ENCODE data around the gene TBC1D14. TPM values are rescaled to one million over a fixed set of nuclear protein-coding genes. Genes with fewer than 3 reads are reported as not detected.
A peak's percentile ranks its signal among the peaks of the same experiment; 100 is the strongest.

Gene TBC1D14
- total and polyA plus RNA-seq, 11 donors: 9.8 to 51.0 (median 34.3) TPM

- 88 to 91% (median 90%) methylated on average over 16 of the region's 16 CpGs for WGBS, 4 donors
- DNase-seq (no peak), ATAC-seq (no peak)
- H3K27me3 ChIP-seq: no peaks in the 10 kb centered on the region
- no peak for TF ChIP-seq CTCF (IDR thresholded peaks at IDR 0.05)
- H3K27ac ChIP-seq: no peak overlapping the region
- H3K4me1 ChIP-seq: peaks cover 0 to 19% (median 14%) of the 10 kb centered on the region in 12 donors
- H3K36me3 ChIP-seq: peaks cover 0 to 76% (median 64%) of the 10 kb centered on the region in 9 donors
- H3K4me3 ChIP-seq: no peak overlapping the region
- intact Hi-C loops (cut with DNase I): no loop called here
- H3K9me3 ChIP-seq: no peaks in the 10 kb centered on the region
These were observed 27.7 kb upstream of the TBC1D14 start for GRCh38 chr4:6881908-6882307.

GRCh38 chr4:6884341-6884870 lies 25.2 kb upstream of the TBC1D14 start:
- ATAC-seq: no peak
- peaks cover 0 to 35% (median 16%) of the 10 kb centered on the region in 12 donors for H3K4me1 ChIP-seq
- H3K27me3 ChIP-seq: no peaks in the 10 kb centered on the region
- H3K27ac ChIP-seq: no peak overlapping the region
- no peak for DNase-seq
- peaks cover 0 to 51% (median 39%) of the 10 kb centered on the region in 9 donors for H3K36me3 ChIP-seq
- H3K9me3 ChIP-seq: no peaks in the 10 kb centered on the region
- no peak overlapping the region for H3K4me3 ChIP-seq
- WGBS, 4 donors: 56 to 75% (median 64%) methylated on average over 3 of the region's 3 CpGs
- intact Hi-C loops (cut with DNase I): no loop called here
- TF ChIP-seq CTCF (IDR thresholded peaks at IDR 0.05): no peak
- TF ChIP-seq POLR2A (IDR thresholded peaks at IDR 0.05): no peak

DNA sequence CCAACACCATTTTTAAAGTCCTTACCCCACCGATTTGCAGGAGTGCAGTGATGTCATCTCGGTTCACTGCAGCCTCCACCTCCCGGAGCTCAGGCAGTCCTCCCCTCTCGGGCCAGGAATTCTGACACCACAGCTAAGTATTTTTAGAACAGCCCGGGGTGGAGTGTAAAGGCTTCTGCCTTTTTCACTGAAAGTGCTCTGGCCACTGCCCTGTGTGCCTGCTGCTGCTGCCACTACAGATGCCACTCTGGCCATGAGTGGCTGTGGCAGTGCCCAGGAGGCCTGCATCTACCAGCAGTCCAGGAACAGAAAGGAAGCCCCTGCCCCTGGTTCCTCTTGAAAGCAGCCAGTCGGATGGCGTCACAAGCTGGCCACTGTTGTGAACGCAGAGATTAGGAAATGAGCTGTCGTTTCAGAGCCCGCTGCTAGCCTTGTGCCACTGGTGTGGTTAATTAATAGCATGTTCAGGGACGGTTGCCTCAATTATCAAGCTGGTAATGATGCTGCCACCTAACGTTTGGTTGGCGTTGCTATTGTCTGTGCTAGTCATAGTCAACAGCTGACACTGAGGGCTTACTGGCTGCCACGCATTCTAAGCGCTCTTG lies 23.6 kb upstream of the TBC1D14 start:
- TF ChIP-seq POLR2A (IDR thresholded peaks at IDR 0.05) (no peak), CTCF (IDR thresholded peaks at IDR 0.05) (peak in 8 of 12 donors; percentile 12 to 50 (median 34))
- intact Hi-C loops (cut with DNase I): no loop called here
- DNase-seq (peak in 4 of 5 donors; percentile 50 to 80 (median 70)), ATAC-seq (peak; percentile 81 to 85 (median 83))
- Histone ChIP-seq H3K4me3 (peak overlapping the region in 3 of 12 donors; percentile 2 to 26 (median 8)), H3K36me3 (peaks cover 0 to 39% (median 27%) of the 10 kb centered on the region in 9 donors), H3K9me3 (peaks cover 0 to 11% (median 0%) of the 10 kb centered on the region in 12 donors), H3K27ac (peak overlapping the region in 11 of 12 donors; percentile 55 to 95 (median 80)), H3K4me1 (peaks cover 0 to 41% (median 18%) of the 10 kb centered on the region in 12 donors), H3K27me3 (no peaks in the 10 kb centered on the region)
- 24 to 30% (median 25%) methylated on average over 10 to 15 of the region's 15 CpGs for WGBS, 4 donors

GRCh38 chr4:6886886-6887285 lies 22.7 kb upstream of the TBC1D14 start:
- H3K27me3 ChIP-seq: no peaks in the 10 kb centered on the region
- H3K4me3 ChIP-seq: no peak overlapping the region
- intact Hi-C loops (cut with DNase I): no loop called here
- no peak for TF ChIP-seq CTCF (IDR thresholded peaks at IDR 0.05)
- no peak for TF ChIP-seq POLR2A (IDR thresholded peaks at IDR 0.05)
- no peak for ATAC-seq
- H3K4me1 ChIP-seq: peaks cover 0 to 49% (median 18%) of the 10 kb centered on the region in 12 donors
- no peak for DNase-seq
- WGBS, 4 donors: 72 to 87% (median 80%) methylated on average over 10 of the region's 10 CpGs
- H3K36me3 ChIP-seq: peaks cover 0 to 30% (median 19%) of the 10 kb centered on the region in 9 donors
- peak overlapping the region in 7 of 12 donors; percentile 68 to 95 (median 82) for H3K27ac ChIP-seq
- peaks cover 0 to 12% (median 0%) of the 10 kb centered on the region in 12 donors for H3K9me3 ChIP-seq

Measured in heart left ventricle (tissue), 16 donors.